ENCODE measurements around the gene ABHD17A. TPM values are rescaled to one million over a fixed set of nuclear protein-coding genes. Genes with fewer than 3 reads are reported as not detected.

ABHD17A gene
- polyA plus RNA-seq, 1 experiment: 30.8 TPM

DNA sequence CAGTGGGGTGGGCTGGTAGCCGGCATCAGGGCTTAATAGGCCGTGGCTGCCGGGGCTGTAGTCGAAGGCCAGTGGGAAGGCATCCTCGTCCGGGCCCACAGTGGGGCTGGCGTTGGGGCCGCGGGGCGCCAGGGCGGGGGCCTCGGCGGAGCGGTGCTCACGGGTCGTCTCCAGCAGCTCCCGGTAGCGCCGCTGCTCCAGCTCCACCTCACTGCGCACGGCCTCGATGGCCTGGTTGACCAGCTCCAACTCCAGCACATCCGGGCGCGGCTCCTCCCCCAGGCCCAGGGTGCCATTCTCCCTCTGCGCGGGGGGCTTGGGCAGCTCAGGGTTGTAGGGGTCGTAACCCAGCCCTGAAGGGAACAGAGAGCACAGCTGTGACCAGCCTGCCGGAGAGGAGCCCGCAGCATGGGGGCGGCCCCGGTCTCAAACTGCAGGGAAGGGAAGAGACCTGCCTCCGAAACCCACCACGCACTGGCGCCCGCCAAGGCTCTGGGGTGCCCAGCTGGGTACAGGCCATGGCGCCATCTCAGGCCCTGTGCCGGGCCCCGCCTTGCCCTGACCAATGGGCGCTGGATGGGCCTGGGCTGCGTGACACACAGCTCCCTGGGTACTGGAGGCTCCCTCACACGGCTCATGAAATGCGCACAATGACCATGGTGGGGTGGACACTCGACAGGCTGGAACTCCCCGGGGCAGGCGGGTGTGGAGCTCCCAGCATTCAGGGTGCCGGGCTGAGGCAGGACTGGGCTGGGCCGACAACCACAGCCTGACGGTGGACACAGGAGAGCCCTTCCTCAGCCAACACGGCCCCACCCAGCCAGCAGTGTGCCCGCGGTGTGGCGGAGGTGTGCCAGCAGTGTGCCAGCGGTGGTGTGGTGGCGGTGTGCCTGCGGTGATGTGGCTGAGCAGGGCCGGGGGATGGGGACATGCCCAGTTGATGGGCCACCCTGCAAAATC lies 56.7 kb downstream of the ABHD17A start:
- Histone ChIP-seq H3K27ac (ENCODE audit: low read depth, low read length) (no peak overlapping the region), H3K4me3 (ENCODE audit: low read depth, low read length) (no peak overlapping the region), H3K9me3 (ENCODE audit: control insufficient read depth, insufficient read depth, low read length) (peaks cover 4% of the 10 kb centered on the region; the same call in 1 of the 2 replicates), H3K27me3 (ENCODE audit: control insufficient read depth, insufficient read depth, low read length) (no peaks in the 10 kb centered on the region)
- POLR2A ChIA-PET: no interaction called here
- no peak for DNase-seq (ENCODE audit: low read depth, low spot score)
- TF ChIP-seq, protein P1, sequence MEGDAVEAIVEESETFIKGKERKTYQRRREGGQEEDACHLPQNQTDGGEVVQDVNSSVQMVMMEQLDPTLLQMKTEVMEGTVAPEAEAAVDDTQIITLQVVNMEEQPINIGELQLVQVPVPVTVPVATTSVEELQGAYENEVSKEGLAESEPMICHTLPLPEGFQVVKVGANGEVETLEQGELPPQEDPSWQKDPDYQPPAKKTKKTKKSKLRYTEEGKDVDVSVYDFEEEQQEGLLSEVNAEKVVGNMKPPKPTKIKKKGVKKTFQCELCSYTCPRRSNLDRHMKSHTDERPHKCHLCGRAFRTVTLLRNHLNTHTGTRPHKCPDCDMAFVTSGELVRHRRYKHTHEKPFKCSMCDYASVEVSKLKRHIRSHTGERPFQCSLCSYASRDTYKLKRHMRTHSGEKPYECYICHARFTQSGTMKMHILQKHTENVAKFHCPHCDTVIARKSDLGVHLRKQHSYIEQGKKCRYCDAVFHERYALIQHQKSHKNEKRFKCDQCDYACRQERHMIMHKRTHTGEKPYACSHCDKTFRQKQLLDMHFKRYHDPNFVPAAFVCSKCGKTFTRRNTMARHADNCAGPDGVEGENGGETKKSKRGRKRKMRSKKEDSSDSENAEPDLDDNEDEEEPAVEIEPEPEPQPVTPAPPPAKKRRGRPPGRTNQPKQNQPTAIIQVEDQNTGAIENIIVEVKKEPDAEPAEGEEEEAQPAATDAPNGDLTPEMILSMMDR (IDR thresholded peaks at IDR 0.05; ENCODE audit: low read depth, low read length): no peak
- CTCF ChIA-PET: interaction anchor here (0.5 to 5.4 kb wide), 3 partner anchors 8 to 282 kb away, joined by 4 to 68 read pairs (median 5); no protein-coding TSS in a partner anchor

DNA sequence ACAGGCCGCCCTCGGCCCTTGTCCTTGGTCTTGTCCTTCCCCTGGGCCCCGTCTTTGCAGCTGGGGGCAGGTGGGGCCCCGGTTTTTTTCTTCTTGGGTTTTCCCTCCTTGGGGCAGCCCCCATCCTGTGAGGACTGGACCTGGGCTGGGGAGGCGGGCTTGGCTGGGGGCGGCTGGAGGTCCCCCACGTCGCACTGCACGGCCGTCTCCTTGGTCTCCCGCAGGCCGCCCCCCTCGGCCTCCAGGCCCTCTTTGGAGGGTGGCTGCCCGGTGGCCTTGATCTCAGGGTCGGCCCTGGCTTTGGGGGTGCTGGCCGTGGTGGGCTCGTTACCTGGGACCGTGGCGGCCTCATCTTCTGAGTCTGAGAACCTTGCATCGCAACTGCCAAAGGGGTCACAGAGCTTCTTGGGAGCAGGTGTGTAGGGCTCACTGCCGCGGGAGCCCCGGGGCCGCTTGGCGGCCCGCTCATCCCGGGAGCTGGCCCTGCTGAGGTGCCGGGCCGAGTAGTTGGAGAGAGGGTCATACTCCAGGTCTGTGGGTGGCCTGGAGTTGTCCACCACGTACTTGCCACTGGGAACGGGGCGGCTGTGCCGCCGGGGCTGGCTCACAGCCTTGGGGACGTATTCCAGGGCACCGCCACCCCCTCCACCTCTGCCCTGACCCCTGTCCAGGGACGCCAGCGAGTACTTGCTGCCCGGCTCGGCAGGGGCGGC lies 57.6 kb downstream of the ABHD17A start:
- no peak overlapping the region for H3K27ac ChIP-seq (ENCODE audit: low read depth, low read length)
- H3K9me3 ChIP-seq (ENCODE audit: control insufficient read depth, insufficient read depth, low read length): peaks cover 4% of the 10 kb centered on the region; the same call in 1 of the 2 replicates
- no peak for DNase-seq (ENCODE audit: low read depth, low spot score)
- ChIA-PET POLR2A (no interaction called here), CTCF (interaction anchor here (0.5 to 5.4 kb wide), 6 partner anchors 9 to 282 kb away, joined by 3 to 68 read pairs (median 9); no protein-coding TSS in a partner anchor)
- TF ChIP-seq, protein P1 (IDR thresholded peaks at IDR 0.05; ENCODE audit: low read depth, low read length): no peak
- no peak overlapping the region for H3K4me3 ChIP-seq (ENCODE audit: low read depth, low read length)
- H3K27me3 ChIP-seq (ENCODE audit: control insufficient read depth, insufficient read depth, low read length): no peaks in the 10 kb centered on the region

Other genes starting within 250 kb of the ABHD17A start
- gene TCF3, start 232.9 kb downstream of the ABHD17A start, polyA plus RNA-seq (2011; rRNA removed): 47.3 and 51.7 TPM in 2 replicates
- not detected in 2 replicates for gene ONECUT3, start 132.0 kb downstream of the ABHD17A start, polyA plus RNA-seq (2011; rRNA removed)
- 2.7 and 2.8 TPM in 2 replicates for gene ATP8B3, start 73.2 kb downstream of the ABHD17A start, polyA plus RNA-seq (2011; rRNA removed)
- 5.4 and 8.4 TPM in 2 replicates for gene REXO1, start 37.0 kb downstream of the ABHD17A start, polyA plus RNA-seq (2011; rRNA removed)
- 3.4 and 4.4 TPM in 2 replicates for gene KLF16, start 21.9 kb downstream of the ABHD17A start, polyA plus RNA-seq (2011; rRNA removed)
- 0.35 and 0.55 TPM in 2 replicates for gene ADAT3, start 19.9 kb upstream of the ABHD17A start, polyA plus RNA-seq (2011; rRNA removed)
- gene SCAMP4, start 19.9 kb upstream of the ABHD17A start, polyA plus RNA-seq (2011; rRNA removed): 6.7 and 10.7 TPM in 2 replicates
- gene CSNK1G2, start 55.7 kb upstream of the ABHD17A start, polyA plus RNA-seq (2011; rRNA removed): 22.9 and 32.0 TPM in 2 replicates
- gene BTBD2, start 130.2 kb upstream of the ABHD17A start, polyA plus RNA-seq (2011; rRNA removed): 25.5 and 46.5 TPM in 2 replicates
- 31.1 and 35.4 TPM in 2 replicates for gene MKNK2, start 165.7 kb upstream of the ABHD17A start, polyA plus RNA-seq (2011; rRNA removed)
- gene MOB3A, start 210.8 kb upstream of the ABHD17A start, polyA plus RNA-seq (2011; rRNA removed): 20.5 and 25.3 TPM in 2 replicates
- 0.56 and 0.84 TPM in 2 replicates for gene IZUMO4, start 211.4 kb upstream of the ABHD17A start, polyA plus RNA-seq (2011; rRNA removed)

All from AG04450 (cell line).